ENCODE results near the gene MICAL2. TPM values are rescaled to one million over a fixed set of nuclear protein-coding genes. Genes with fewer than 3 reads are reported as not detected.

The MICAL2 gene
- total RNA-seq (2022; extraction: Qiagen RNA extraction; ENCODE audit: low read depth), result 81.2 to 108 TPM (median 90.8 TPM) in 5 replicates

GRCh38 chr11:12110201-12110713, at the start of gene MICAL2:
MICAL2 (plus strand) TSS chr11:12110590; CDS start chr11:12162156, 51,566 bp downstream.

Other genes starting within 250 kb of the MICAL2 start
- gene DKK3, start 102.0 kb upstream of the MICAL2 start, total RNA-seq (2022; extraction: Qiagen RNA extraction; ENCODE audit: low read depth), result 10.1 to 15.6 TPM (median 12.2 TPM) in 5 replicates